SK-N-SH (cell line): ENCODE results near the gene DCDC2. TPM values are rescaled to one million over a fixed set of nuclear protein-coding genes. Genes with fewer than 3 reads are reported as not detected.
"Not testable (repeated sequence)": the region's sequence is repeated elsewhere in the genome, so short reads cannot be mapped to it uniquely, and the experiment has no call there.

Source experiments
- CTCF ChIA-PET: fragments of 300-600, 350-600 bp; formaldehyde crosslinking; extraction: SDS; loops from one replicate; lab custom pipeline; 2021; lab: Yijun Ruan, JAX
- POLR2A ChIA-PET: fragments of 350-600 bp; sonication (Branson Sonifier 250); formaldehyde crosslinking; extraction: SDS; loops from one replicate; lab custom pipeline; 2020; ENCODE audit warnings: antibody characterized with exemption, inconsistent platforms; lab: Yijun Ruan, JAX
- DNase-seq: peaks from one replicate; pipeline ENCODE4 v3.0.0; 2012
- H2AFZ ChIP-seq: fragments of 200-600 bp; sonication (generic); 2 replicates; pipeline ENCODE4 v1.8.1; 2016; ENCODE audit warnings: antibody characterized with exemption, mild to moderate bottlenecking, low read depth
- H3F3A ChIP-seq: fragments of 200-600 bp; sonication (generic); replicated peaks from 2 replicates; pipeline ENCODE3; 2016; ENCODE audit warnings: antibody characterized with exemption, mild to moderate bottlenecking; ENCODE audit not compliant: insufficient read depth
- H3K27ac ChIP-seq, 2 experiments: fragments of 200-500 bp in 1 of 2; fragments of 200-600 bp in 1 of 2; sonication (Bioruptor generic) in 1 of 2; sonication (generic), shearing (Covaris generic) in 1 of 2; 2 replicates each; pipeline versions ENCODE4 v1.5.1 to v1.6.1; 2014 to 2016; ENCODE audit warnings: low read depth in 2 of 2, inconsistent platforms in 1 of 2, low read length in 1 of 2, mild to moderate bottlenecking in 1 of 2, mixed read lengths in 1 of 2
- H3K27me3 ChIP-seq: fragments of 200-600 bp; sonication (generic), shearing (Covaris generic); 2 replicates; pipeline ENCODE4 v1.6.1; 2016; ENCODE audit warnings: mixed run types; ENCODE audit not compliant: insufficient read depth
- H3K36me3 ChIP-seq, 2 experiments: fragments of 200-500 bp in 1 of 2; fragments of 200-600 bp in 1 of 2; sonication (Bioruptor generic) in 1 of 2; sonication (generic) in 1 of 2; replicated peaks in 1 of 2; 2 replicates each; pipeline versions ENCODE3 to v1.5.1; 2014 to 2016; ENCODE audit warnings: low read length in 1 of 2, mild to moderate bottlenecking in 1 of 2; ENCODE audit not compliant: insufficient read depth in 2 of 2, control insufficient read depth in 1 of 2
- H3K4me1 ChIP-seq, 2 experiments: fragments of 200-500 bp in 1 of 2; fragments of 200-600 bp in 1 of 2; sonication (Bioruptor generic) in 1 of 2; sonication (generic), shearing (Covaris generic) in 1 of 2; 2 replicates each; pipeline versions ENCODE4 v1.5.1 to v1.6.1; 2014 to 2016; ENCODE audit warnings: low read depth in 1 of 2, low read length in 1 of 2, mixed run types in 1 of 2; ENCODE audit not compliant: insufficient read depth in 2 of 2, control insufficient read depth in 1 of 2
- H3K4me2 ChIP-seq: fragments of 200-600 bp; sonication (generic), shearing (Covaris generic); 2 replicates; pipeline ENCODE4 v1.6.1; 2017; ENCODE audit warnings: mixed run types
- H3K4me3 ChIP-seq, 2 experiments: fragments of 200-500 bp in 1 of 2; fragments of 200-600 bp in 1 of 2; sonication (Bioruptor generic) in 1 of 2; sonication (generic), shearing (Covaris generic) in 1 of 2; 2 replicates each; pipeline versions ENCODE4 v1.5.1 to v1.8.1; 2014 to 2016; ENCODE audit warnings: low read depth in 2 of 2, inconsistent platforms in 1 of 2, low read length in 1 of 2, mild to moderate bottlenecking in 1 of 2, mixed read lengths in 1 of 2, moderate library complexity in 1 of 2
- H3K79me2 ChIP-seq: fragments of 200-600 bp; sonication (generic); 2 replicates; pipeline ENCODE4 v1.8.1; 2017; ENCODE audit warnings: mild to moderate bottlenecking; ENCODE audit not compliant: insufficient read depth
- H3K9ac ChIP-seq: fragments of 200-600 bp; sonication (generic); 2 replicates; pipeline ENCODE4 v1.6.1; 2017; ENCODE audit warnings: mixed run types
- H3K9me2 ChIP-seq: fragments of 200-600 bp; sonication (generic); 2 replicates; pipeline ENCODE4 v1.6.1; 2017; ENCODE audit warnings: mixed run types
- H3K9me3 ChIP-seq: fragments of 200-600 bp; sonication (generic); 2 replicates; pipeline ENCODE4 v1.6.1; 2017; ENCODE audit warnings: mixed run types, mild to moderate bottlenecking, moderate library complexity
- H4K20me1 ChIP-seq: fragments of 200-600 bp; sonication (generic); 2 replicates; pipeline ENCODE4 v1.6.1; 2017; ENCODE audit warnings: mild to moderate bottlenecking, mixed run types; ENCODE audit not compliant: insufficient read depth
- ELF1 ChIP-seq: IDR thresholded peaks from 2 replicates; pipeline ENCODE4 v1.4.0; 2012
- EP300 ChIP-seq, 2 experiments: IDR thresholded peaks; 2 replicates each; pipeline versions ENCODE4 v1.4.0 to v1.6.1; 2012; ENCODE audit warnings: borderline replicate concordance in 1 of 2, low read depth in 1 of 2, low read length in 1 of 2
- EZH2phosphoT487 ChIP-seq: fragments of 200-600 bp; sonication (generic); IDR thresholded peaks from 2 replicates; pipeline ENCODE4 v1.6.1; 2017; ENCODE audit warnings: low read depth, mixed run types, mild to moderate bottlenecking, antibody characterized with exemption, moderate library complexity, borderline replicate concordance
- IRF3 ChIP-seq: fragments of 150-350 bp; IDR thresholded peaks from 2 replicates; pipeline ENCODE4 v1.6.1; 2016; ENCODE audit warnings: mild to moderate bottlenecking, low read depth, low read length
- JUND ChIP-seq: IDR thresholded peaks from 2 replicates; pipeline ENCODE4 v1.4.0; 2012
- NRF1 ChIP-seq: IDR thresholded peaks from 2 replicates; pipeline ENCODE4 v1.6.1; 2012; ENCODE audit warnings: low read depth, mild to moderate bottlenecking, low read length
- RFX5 ChIP-seq: IDR thresholded peaks from 2 replicates; pipeline ENCODE4 v1.6.1; 2012; ENCODE audit warnings: mild to moderate bottlenecking, improper control_type of control experiment, low read length
- RXRA ChIP-seq: IDR thresholded peaks from 2 replicates; pipeline ENCODE4 v1.4.0; 2012; ENCODE audit warnings: low read depth, mild to moderate bottlenecking, borderline replicate concordance
- SMC3 ChIP-seq: IDR thresholded peaks from 2 replicates; pipeline ENCODE4 v1.6.1; 2012; ENCODE audit warnings: low read depth, low read length, improper control_type of control experiment
- TAF1 ChIP-seq: IDR thresholded peaks from 2 replicates; pipeline ENCODE4 v1.6.1; 2012; ENCODE audit warnings: low read depth, mild to moderate bottlenecking, low read length, moderate library complexity, borderline replicate concordance
- TCF12 ChIP-seq: IDR thresholded peaks from 2 replicates; pipeline ENCODE4 v1.4.0; 2012
- ZBTB33 ChIP-seq: IDR thresholded peaks from 2 replicates; pipeline ENCODE4 v1.4.0; 2012; ENCODE audit warnings: low read depth, borderline replicate concordance
- WGBS: methylation state at CpG from one replicate; pipeline ENCODE4 v1.1.6; 2017; ENCODE audit warnings: low lambda C conversion rate; 5-methylcytosine and 5-hydroxymethylcytosine counted together
- polyA plus RNA-seq, 3 experiments: library from polyadenylated mRNA; depleted of rRNA; stranded (reverse); fragments of >200 nt; gene quantifications; 2 replicates each; pipeline ENCODE4 v1.2.3, GENCODE V29; 2012
- TF ChIP-seq, protein P1 (sequence below): IDR thresholded peaks from 2 replicates; pipeline ENCODE4 v1.4.0; 2012; ENCODE audit warnings: low read depth, borderline replicate concordance
- TF ChIP-seq, protein P2 (sequence below): IDR thresholded peaks from 2 replicates; pipeline ENCODE4; 2012

The DCDC2 gene
- polyA plus RNA-seq, 1 of the 3 experiments (the other 2 are of a cell fraction) = not detected

GRCh38 chr6:24272148-24272547 lies 85.7 kb downstream of the DCDC2 start:
- no peak for DNase-seq
- Histone ChIP-seq H3K27ac (no peak overlapping the region), H3K4me1 (peaks cover 0 to 5% of the 10 kb centered on the region in 2 experiments; a peak in 2 of 4 replicates), H3K4me3 (no peak overlapping the region), H2AFZ (no peak overlapping the region), H3F3A (no peaks in the 10 kb centered on the region), H3K27me3 (no peaks in the 10 kb centered on the region), H4K20me1 (no peaks in the 10 kb centered on the region), H3K9me3 (no peaks in the 10 kb centered on the region)
- WGBS = 82% methylated on average over 1 of the region's 1 CpG
- CTCF ChIA-PET = interaction anchor here (2.5 kb wide), 1 partner anchor 11 kb away, joined by 13 read pairs; no protein-coding TSS in a partner anchor
- TF ChIP-seq ZBTB33 (no peak), EZH2phosphoT487 (no peak), SMC3 (no peak), RXRA (no peak)
- TF ChIP-seq, all 33 proteins: peak for 0
- POLR2A ChIA-PET = no interaction called here
- H3K36me3 ChIP-seq = no peaks in the 10 kb centered on the region
- H3K9me2 ChIP-seq = no peaks in the 10 kb centered on the region
- no peaks in the 10 kb centered on the region for H3K79me2 ChIP-seq
- no peak overlapping the region for H3K4me2 ChIP-seq
- H3K9ac ChIP-seq = no peak overlapping the region

GRCh38 chr6:24270011-24270410 lies 87.8 kb downstream of the DCDC2 start:
- no peak overlapping the region for H3K4me3 ChIP-seq
- H3K4me2 ChIP-seq = no peak overlapping the region
- TF ChIP-seq ELF1 (no peak), NRF1 (no peak), RFX5 (no peak), ZBTB33 (no peak), JUND (no peak), TCF12 (no peak), TAF1 (no peak), IRF3 (no peak), EP300 (IDR thresholded peaks at IDR 0.05; ENCODE audit: borderline replicate concordance in 1 of 2, low read depth in 1 of 2, low read length in 1 of 2) (no peak)
- TF ChIP-seq, protein P1, sequence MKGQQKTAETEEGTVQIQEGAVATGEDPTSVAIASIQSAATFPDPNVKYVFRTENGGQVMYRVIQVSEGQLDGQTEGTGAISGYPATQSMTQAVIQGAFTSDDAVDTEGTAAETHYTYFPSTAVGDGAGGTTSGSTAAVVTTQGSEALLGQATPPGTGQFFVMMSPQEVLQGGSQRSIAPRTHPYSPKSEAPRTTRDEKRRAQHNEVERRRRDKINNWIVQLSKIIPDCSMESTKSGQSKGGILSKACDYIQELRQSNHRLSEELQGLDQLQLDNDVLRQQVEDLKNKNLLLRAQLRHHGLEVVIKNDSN = no peak
- TF ChIP-seq, protein P2, sequence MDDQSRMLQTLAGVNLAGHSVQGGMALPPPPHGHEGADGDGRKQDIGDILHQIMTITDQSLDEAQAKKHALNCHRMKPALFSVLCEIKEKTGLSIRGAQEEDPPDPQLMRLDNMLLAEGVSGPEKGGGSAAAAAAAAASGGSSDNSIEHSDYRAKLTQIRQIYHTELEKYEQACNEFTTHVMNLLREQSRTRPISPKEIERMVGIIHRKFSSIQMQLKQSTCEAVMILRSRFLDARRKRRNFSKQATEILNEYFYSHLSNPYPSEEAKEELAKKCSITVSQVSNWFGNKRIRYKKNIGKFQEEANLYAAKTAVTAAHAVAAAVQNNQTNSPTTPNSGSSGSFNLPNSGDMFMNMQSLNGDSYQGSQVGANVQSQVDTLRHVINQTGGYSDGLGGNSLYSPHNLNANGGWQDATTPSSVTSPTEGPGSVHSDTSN = no peak
- TF ChIP-seq, all 33 proteins: peak for 0
- POLR2A ChIA-PET = no interaction called here
- Histone ChIP-seq H3K9ac (no peak overlapping the region), H3K9me2 (no peaks in the 10 kb centered on the region), H3K36me3 (no peaks in the 10 kb centered on the region), H3K79me2 (no peaks in the 10 kb centered on the region), H3K9me3 (no peaks in the 10 kb centered on the region), H2AFZ (no peak overlapping the region), H3K27me3 (no peaks in the 10 kb centered on the region), H4K20me1 (no peaks in the 10 kb centered on the region), H3K27ac (no peak overlapping the region), H3K4me1 (no peaks in the 10 kb centered on the region; a peak in 2 of 4 replicates), H3F3A (no peaks in the 10 kb centered on the region)
- CTCF ChIA-PET = interaction anchor here (1.0 to 2.5 kb wide), 4 partner anchors 10 to 206 kb away, joined by 3 to 13 read pairs (median 4); no protein-coding TSS in a partner anchor
- no peak for DNase-seq
- WGBS = 33% methylated on average over 1 of the region's 1 CpG

- H3K27ac ChIP-seq, DNase-seq, POLR2A ChIA-PET, H3K36me3 ChIP-seq, H2AFZ ChIP-seq, H3K27me3 ChIP-seq, H3K79me2 ChIP-seq, H3K4me2 ChIP-seq, H3K9me3 ChIP-seq, H3K4me1 ChIP-seq, H3K4me3 ChIP-seq, H4K20me1 ChIP-seq, H3K9ac ChIP-seq, H3K9me2 ChIP-seq, H3F3A ChIP-seq: not testable (repeated sequence)
- WGBS = 22% methylated on average over 6 of the region's 6 CpGs
- CTCF ChIA-PET = interaction anchor here (1.6 to 2.9 kb wide), 3 partner anchors 14 to 29 kb away, joined by 4 to 12 read pairs (median 7); no protein-coding TSS in a partner anchor
Observed at GRCh38 chr6:24258214-24258613, 99.6 kb downstream of the DCDC2 start.
